ENCODE results near the gene HDHD2.
"Not testable (repeated sequence)": the region's sequence is repeated elsewhere in the genome, so short reads cannot be mapped to it uniquely, and the experiment has no call there.

Gene HDHD2

GRCh38 chr18:47150029-47150823 lies at the start of gene HDHD2:
Gene HDHD2 (minus strand): TSS chr18:47150500. CDS start chr18:47136439, 14,061 bp downstream.
- peak; percentile 98 for DNase-seq (ENCODE audit: low spot score)

DNA sequence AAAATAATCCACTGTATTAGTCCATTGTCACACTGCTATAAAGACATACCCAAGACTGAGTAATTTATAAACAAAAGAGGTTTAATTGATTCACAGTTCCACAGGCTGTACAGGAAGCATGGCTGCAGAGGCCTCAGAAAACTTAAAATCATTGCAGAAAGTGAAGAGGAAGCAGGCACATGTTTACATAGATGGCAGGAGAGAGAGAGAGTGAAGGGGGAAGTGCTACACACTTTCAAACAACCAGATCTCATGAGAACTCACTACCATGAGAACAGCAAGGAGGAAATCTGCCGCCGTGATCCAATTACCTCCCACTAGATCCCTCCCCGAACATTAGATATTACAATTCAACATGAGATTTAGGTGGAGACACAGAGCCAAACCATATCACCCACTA lies 45.7 kb upstream of the HDHD2 start:
- DNase-seq (ENCODE audit: low spot score) = not testable (repeated sequence)

DNA sequence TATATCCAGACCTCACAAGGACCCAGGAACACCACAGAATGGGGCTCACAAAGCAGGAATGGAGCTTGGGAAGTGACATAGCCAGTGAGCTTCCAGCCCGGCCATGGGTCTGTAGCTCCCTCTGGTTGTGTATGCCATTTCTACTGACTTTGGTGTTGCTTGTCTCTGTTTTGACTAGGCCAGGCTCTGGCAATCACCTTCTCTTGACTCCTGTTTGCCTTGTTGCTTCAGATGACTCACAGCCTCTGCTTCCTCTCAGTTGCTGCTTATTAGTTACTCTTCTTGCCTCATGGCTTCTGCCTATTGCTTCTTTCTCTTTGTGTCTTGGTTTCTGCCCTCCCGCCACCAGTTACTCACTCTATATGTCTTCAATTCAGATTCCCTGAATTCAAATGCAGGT lies 41.7 kb upstream of the HDHD2 start:
- DNase-seq (ENCODE audit: low spot score) = no peak

DNA sequence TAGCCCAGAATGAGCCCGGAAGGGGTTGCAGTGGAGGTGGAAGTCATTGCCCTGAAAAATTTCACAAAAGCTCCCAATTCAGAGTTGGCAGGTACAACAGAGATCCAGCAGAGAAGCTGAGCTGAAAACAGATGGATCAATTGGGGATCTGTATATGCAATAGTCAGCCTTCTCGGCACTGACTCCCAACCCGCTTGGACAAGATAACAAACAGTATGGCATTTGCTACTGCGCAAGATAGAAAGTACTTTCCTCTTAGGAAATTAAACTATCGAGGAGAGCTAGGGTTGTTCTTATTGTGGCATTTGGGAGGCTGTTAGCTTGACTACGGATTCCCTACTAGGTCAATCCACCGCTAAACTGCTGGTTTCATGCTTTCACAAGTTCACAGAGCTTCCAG lies 37.4 kb upstream of the HDHD2 start:
- DNase-seq (ENCODE audit: low spot score) = no peak

DNA sequence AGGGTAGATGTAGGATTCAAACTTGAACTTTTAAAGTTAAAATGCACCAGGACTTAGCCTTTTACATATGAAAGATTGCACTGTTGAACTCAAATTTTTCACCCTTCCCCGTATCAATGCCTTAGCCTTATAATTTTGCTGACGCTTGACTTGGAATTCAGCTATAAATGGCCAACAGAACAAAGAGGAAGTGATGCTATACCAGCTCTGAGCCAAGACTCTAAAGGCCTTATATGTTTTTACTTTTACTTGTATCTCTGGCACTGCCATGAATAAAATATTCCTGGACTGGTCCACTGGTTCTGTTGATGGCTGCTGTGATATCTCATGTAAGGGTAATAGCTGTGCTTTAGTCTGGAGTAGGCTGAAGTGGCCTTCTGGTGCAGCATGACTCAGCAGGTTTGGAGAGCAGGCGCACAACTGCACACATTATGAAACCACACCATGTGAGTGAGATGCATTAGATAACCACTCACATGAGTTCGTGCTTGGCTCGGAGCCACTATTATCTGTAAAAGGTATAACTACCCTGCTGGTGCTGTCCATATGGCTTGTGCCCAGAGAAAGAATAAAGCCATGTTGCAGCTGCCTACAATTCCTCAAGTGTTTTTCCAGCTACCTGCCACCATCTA lies 34.2 kb upstream of the HDHD2 start:
- DNase-seq (ENCODE audit: low spot score) = no peak

GRCh38 chr18:47182156-47182555 lies 31.9 kb upstream of the HDHD2 start:
- DNase-seq (ENCODE audit: low spot score) = not testable (repeated sequence)

- no peak for DNase-seq (ENCODE audit: low spot score)
These were observed 30.5 kb upstream of the HDHD2 start for GRCh38 chr18:47180765-47181164.

GRCh38 chr18:47179520-47179919 lies 29.2 kb upstream of the HDHD2 start:
- DNase-seq (ENCODE audit: low spot score) = no peak

DNA sequence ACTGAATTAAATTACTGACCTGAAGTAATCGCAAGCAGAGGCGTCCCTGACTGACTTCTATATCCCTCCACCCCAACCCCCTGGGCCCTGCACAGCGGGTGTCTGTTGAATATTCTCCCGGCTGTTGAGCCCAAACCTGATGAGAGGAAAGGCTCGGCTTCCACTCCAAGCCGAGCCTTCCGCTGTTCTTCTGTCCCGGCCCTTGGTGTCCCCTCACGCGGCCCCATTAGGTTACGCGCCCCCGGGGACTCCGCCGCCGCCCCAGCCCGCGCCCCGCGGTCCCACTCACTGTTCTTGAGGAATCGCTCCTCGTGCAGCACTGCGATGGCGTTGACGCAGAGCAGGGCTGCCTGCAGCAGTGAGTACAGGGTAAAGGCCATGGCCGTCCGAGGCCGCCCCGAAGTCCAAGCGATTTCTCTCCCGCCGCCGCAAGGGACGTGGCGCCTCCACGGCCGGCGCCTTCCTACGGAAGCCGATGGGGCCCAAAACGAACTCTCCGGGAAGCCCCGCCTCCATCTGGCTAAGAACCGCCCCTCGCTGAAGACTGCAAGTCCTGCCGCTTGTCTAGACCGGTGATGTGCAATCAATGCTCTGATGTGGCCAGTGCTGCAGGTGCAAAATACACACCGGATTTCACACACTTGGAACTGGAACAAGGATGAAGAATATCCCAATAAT lies 25.7 kb upstream of the HDHD2 start, which contains the start of gene IER3IP1:
Gene IER3IP1, minus strand, starts transcription at position 467 of the 678 bp plus-strand sequence. Its CDS starts 87 bp downstream, at position 380.
- DNase-seq (ENCODE audit: low spot score) = peak; percentile 96

DNA sequence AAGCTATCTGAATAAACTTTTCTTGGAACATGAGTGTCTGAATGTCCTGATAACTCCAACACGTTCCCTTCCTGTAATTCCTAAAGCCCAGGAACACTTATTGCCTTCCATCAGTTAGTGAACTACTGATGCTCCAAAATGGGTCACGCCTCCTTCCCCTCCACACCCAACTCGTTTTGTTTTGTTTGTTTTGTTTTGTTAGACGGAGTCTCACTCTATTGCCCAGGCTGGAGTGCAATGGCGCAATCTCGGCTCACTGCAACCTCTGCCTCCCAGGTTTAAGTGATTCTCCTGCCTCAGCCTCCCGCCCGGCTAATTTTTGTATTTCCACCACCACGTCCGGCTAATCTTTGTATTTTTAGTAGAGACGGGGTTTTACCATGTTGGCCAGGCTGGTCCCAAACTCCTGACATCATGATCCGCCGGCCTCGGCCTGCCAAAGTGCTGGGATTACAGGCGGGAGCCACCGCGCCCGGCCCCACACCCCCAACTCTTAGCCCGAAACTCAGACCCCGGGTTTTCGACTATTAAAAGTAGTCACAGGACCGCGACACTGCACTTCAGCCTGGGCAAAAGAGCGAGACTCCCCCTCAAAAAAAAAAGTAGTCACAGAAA lies 25.1 kb upstream of the HDHD2 start:
- DNase-seq (ENCODE audit: low spot score) = no peak

GRCh38 chr18:47174545-47175116 lies 24.3 kb upstream of the HDHD2 start:
- DNase-seq (ENCODE audit: low spot score) = no peak

GRCh38 chr18:47172476-47172875 lies 22.2 kb upstream of the HDHD2 start:
- no peak for DNase-seq (ENCODE audit: low spot score)

DNA sequence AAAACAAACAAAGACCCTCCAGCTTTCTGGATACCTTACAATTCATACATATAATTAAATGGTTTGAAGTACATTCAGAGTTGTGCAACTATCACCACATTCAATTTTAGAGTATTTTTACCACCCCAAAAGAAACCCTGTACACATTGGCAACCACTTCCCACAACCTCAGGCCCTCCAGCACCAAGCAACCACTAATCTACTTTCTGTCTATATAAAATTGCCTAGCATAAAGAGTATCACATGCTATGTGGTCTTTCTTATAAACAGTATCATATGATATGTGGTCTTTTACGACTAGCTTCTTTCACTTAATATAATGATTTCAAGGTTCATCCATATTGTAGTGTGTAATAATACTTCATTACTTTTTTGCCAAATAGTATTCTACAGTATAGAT lies 18.6 kb upstream of the HDHD2 start:
- no peak for DNase-seq (ENCODE audit: low spot score)

GRCh38 chr18:47168509-47168908 lies 18.2 kb upstream of the HDHD2 start:
- no peak for DNase-seq (ENCODE audit: low spot score)

- no peak for DNase-seq (ENCODE audit: low spot score)
These were observed 16.0 kb upstream of the HDHD2 start for GRCh38 chr18:47166294-47166693.

GRCh38 chr18:47163241-47163640 lies 12.9 kb upstream of the HDHD2 start:
- DNase-seq (ENCODE audit: low spot score) = no peak

DNA sequence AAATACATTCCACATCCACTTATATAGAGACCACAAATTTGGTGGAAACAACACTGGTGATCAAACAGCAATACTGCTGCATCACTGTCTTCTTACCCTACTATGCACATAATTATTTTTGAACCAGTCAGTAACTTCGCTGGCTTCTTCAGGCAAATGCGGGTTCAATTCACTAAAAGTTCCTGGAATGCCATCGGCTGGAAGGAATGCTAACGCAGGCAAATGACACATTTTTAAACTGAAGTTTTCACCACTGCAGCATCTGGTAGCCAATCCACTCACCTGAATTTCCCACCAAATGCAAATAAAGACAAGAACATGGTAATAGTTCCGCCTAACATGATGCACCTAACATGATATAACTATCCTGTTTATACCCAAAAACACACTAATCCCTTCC lies 10.0 kb upstream of the HDHD2 start:
- DNase-seq (ENCODE audit: low spot score) = no peak

- not testable (repeated sequence) for DNase-seq (ENCODE audit: low spot score)
These were observed 8.1 kb upstream of the HDHD2 start for GRCh38 chr18:47158404-47158803.

GRCh38 chr18:47151439-47151838 lies 1.1 kb upstream of the HDHD2 start:
- no peak for DNase-seq (ENCODE audit: low spot score)

DNA sequence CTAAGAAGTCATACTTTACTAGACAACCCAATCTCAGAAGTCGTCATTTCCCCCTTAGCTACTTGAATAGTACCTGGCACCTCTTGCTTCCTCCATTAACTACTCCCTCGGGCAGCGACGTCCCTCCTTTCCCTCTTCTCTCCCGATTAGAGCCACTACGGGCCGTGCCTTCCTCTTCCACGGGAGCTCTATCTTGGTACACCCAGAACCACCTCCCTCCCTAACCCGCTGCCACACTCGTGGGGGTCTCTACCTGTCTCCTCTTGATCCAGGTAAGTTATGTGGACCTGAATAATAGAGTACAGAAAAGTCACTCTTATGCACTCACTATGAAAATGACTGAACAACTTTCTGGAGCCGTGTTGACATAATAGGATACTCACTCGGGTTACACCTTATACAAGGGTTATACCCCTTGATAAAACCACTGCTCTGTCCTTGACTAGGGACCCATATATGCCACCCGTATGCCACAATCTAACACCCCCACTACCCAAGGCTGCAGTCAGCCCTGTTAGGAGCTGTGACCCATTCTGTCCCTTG lies 595 bp upstream of the HDHD2 start:
- DNase-seq (ENCODE audit: low spot score) = peak; percentile 60

- peak; percentile 42 for DNase-seq (ENCODE audit: low spot score)
These were observed 757 bp downstream of the HDHD2 start for GRCh38 chr18:47149457-47150028.

Measured in D341Med (cell line).